GM19035 (cell line): ENCODE data around the gene LDAH.
"Not testable (repeated sequence)": the region's sequence is repeated elsewhere in the genome, so short reads cannot be mapped to it uniquely, and the experiment has no call there.

Experiments used
- ATAC-seq: cut with Tn5 transposase; IDR thresholded peaks from one replicate; pipeline ENCODE4 v1.9.1; 2021; ENCODE audit not compliant: unreplicated experiment

Gene LDAH

GRCh38 chr2:20822535-20823490 is at the start of gene LDAH:
Gene LDAH, minus strand, starts transcription at chr2:20823101. Its CDS starts 21,638 bp downstream, at chr2:20801463.
- ATAC-seq, result peak; percentile 90

- peak; percentile 99 for ATAC-seq
Measured at GRCh38 chr2:20868377-20868776, 45.5 kb upstream of the LDAH start.

- ATAC-seq, result no peak
Measured at GRCh38 chr2:20862850-20863249, 39.9 kb upstream of the LDAH start.

- no peak for ATAC-seq
Measured at GRCh38 chr2:20855456-20855855, 32.6 kb upstream of the LDAH start.

- ATAC-seq, result no peak
Measured at GRCh38 chr2:20852670-20853069, 29.8 kb upstream of the LDAH start.

- ATAC-seq, result no peak
Measured at GRCh38 chr2:20852139-20852538, 29.2 kb upstream of the LDAH start.

GRCh38 chr2:20844246-20844645 is 21.3 kb upstream of the LDAH start:
- no peak for ATAC-seq

- no peak for ATAC-seq
Measured at GRCh38 chr2:20839052-20839451, 16.2 kb upstream of the LDAH start.

GRCh38 chr2:20838016-20838415 is 15.1 kb upstream of the LDAH start:
- no peak for ATAC-seq

- no peak for ATAC-seq
Measured at GRCh38 chr2:20836521-20836920, 13.6 kb upstream of the LDAH start.

- no peak for ATAC-seq
Measured at GRCh38 chr2:20834331-20834730, 11.4 kb upstream of the LDAH start.

- ATAC-seq, result no peak
Measured at GRCh38 chr2:20832606-20833005, 9.7 kb upstream of the LDAH start.

- no peak for ATAC-seq
Measured at GRCh38 chr2:20829861-20830260, 7.0 kb upstream of the LDAH start.

- no peak for ATAC-seq
Measured at GRCh38 chr2:20823917-20824316, 1.0 kb upstream of the LDAH start.

GRCh38 chr2:20818820-20819219 is 4.1 kb downstream of the LDAH start:
- no peak for ATAC-seq

GRCh38 chr2:20815216-20815615 is 7.7 kb downstream of the LDAH start:
- ATAC-seq, result no peak

- ATAC-seq, result no peak
Measured at GRCh38 chr2:20812779-20813178, 10.1 kb downstream of the LDAH start.

GRCh38 chr2:20806286-20806685 is 16.6 kb downstream of the LDAH start:
- ATAC-seq, result no peak

GRCh38 chr2:20803974-20804373 is 18.9 kb downstream of the LDAH start:
- no peak for ATAC-seq

- no peak for ATAC-seq
Measured at GRCh38 chr2:20803226-20803682, 19.6 kb downstream of the LDAH start.

- ATAC-seq, result no peak
Measured at GRCh38 chr2:20797096-20797495, 25.8 kb downstream of the LDAH start.

GRCh38 chr2:20796374-20796791 is 26.5 kb downstream of the LDAH start:
- no peak for ATAC-seq

- not testable (repeated sequence) for ATAC-seq
Measured at GRCh38 chr2:20793944-20794343, 29.0 kb downstream of the LDAH start.
